Tibial artery (tissue), 4 donors: ENCODE data around the gene PIH1D1.
A peak's percentile ranks its signal among the peaks of the same experiment; 100 is the strongest.
"Not testable (repeated sequence)": the region's sequence is repeated elsewhere in the genome, so short reads cannot be mapped to it uniquely, and the experiment has no call there.

Experiments used
- DNase-seq, 2 donors: peaks; one replicate each; pipeline ENCODE4 v3.0.0-alpha.2; 2019
- H3K27ac ChIP-seq, 2 donors: fragments of 200-600 bp; sonication (generic) in 1 of 2; 1 replicate in 1 of 2; 2 replicates in 1 of 2; pipeline ENCODE4 v1.5.1; 2018 to 2019; ENCODE audit warnings: mild to moderate bottlenecking in 1 of 2
- H3K27me3 ChIP-seq, 2 donors: fragments of 200-600 bp; sonication (generic) in 1 of 2; one replicate each; pipeline versions ENCODE4 v1.5.1 to v1.6.0; 2016 to 2019
- H3K36me3 ChIP-seq, 3 donors: fragments of 200-600 bp; sonication (generic) in 2 of 3; one replicate each; pipeline ENCODE4 v1.5.1; 2016 to 2019; ENCODE audit warnings: mild to moderate bottlenecking in 2 of 3
- H3K4me1 ChIP-seq, 4 donors: fragments of 200-600 bp; sonication (generic) in 2 of 4; 1 replicate in 3 of 4; 2 replicates in 1 of 4; pipeline ENCODE4 v1.5.1; 2016 to 2019
- H3K4me3 ChIP-seq, 2 donors: fragments of 200-600 bp; sonication (generic) in 1 of 2; 1 replicate in 1 of 2; 2 replicates in 1 of 2; pipeline ENCODE4 v1.5.1; 2018 to 2019; ENCODE audit warnings: mild to moderate bottlenecking in 2 of 2
- H3K9me3 ChIP-seq, 3 donors: fragments of 200-600 bp; sonication (generic) in 1 of 3; one replicate each; pipeline ENCODE4 v1.5.1; 2016 to 2019
- intact Hi-C: fragments of 100-400 bp; cut with DNase I; formaldehyde crosslinking; loops from one replicate; pipeline ENCODE4 v1.15.0; 2023; ENCODE audit warnings: low total_unique reads
- TF ChIP-seq, protein P1 (sequence below), 2 experiments: fragments of 200-600 bp in 1 of 2; fragments of 450-650 bp in 1 of 2; IDR thresholded peaks; one replicate each; pipeline ENCODE4 v1.5.1; 2017 to 2019; ENCODE audit warnings: antibody characterized with exemption in 2 of 2, mild to moderate bottlenecking in 1 of 2, moderate library complexity in 1 of 2

PIH1D1 gene

DNA sequence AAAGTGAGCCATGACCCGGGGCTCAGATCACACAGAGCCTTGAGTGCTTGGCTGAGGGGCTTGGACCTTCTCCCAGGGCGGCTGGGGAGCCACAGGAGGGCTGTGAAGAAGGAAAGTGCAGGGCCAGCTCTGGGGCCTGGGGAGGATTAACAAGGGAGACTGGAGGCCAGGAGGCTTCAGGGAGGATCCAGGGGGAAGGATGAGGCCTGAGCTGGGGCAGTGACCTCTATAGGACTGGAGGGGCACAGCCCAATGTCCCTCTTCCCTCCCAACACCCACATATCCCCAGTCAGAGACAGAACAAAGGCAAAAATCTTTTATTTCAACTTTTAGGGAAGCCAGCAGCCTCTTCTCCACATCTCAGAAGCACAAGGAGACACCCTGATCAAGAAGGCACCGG, 5.6 kb downstream of the PIH1D1 start:
- peaks cover 7 to 37% (median 17%) of the 10 kb centered on the region in 3 donors for H3K36me3 ChIP-seq
- H3K4me1 ChIP-seq, result peaks cover 0 to 28% (median 14%) of the 10 kb centered on the region in 4 donors
- no peaks in the 10 kb centered on the region for H3K9me3 ChIP-seq
- H3K4me3 ChIP-seq, result no peak overlapping the region
- no peak overlapping the region for H3K27ac ChIP-seq
- TF ChIP-seq, protein P1, sequence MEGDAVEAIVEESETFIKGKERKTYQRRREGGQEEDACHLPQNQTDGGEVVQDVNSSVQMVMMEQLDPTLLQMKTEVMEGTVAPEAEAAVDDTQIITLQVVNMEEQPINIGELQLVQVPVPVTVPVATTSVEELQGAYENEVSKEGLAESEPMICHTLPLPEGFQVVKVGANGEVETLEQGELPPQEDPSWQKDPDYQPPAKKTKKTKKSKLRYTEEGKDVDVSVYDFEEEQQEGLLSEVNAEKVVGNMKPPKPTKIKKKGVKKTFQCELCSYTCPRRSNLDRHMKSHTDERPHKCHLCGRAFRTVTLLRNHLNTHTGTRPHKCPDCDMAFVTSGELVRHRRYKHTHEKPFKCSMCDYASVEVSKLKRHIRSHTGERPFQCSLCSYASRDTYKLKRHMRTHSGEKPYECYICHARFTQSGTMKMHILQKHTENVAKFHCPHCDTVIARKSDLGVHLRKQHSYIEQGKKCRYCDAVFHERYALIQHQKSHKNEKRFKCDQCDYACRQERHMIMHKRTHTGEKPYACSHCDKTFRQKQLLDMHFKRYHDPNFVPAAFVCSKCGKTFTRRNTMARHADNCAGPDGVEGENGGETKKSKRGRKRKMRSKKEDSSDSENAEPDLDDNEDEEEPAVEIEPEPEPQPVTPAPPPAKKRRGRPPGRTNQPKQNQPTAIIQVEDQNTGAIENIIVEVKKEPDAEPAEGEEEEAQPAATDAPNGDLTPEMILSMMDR (IDR thresholded peaks at IDR 0.05), result no peak
- intact Hi-C loops, result loop anchor here (10.0 kb wide), 1 partner anchor 181 kb away; no protein-coding TSS in a partner anchor
- peaks cover 0 to 16% of the 10 kb centered on the region in 2 donors for H3K27me3 ChIP-seq
- DNase-seq, result no peak

DNA sequence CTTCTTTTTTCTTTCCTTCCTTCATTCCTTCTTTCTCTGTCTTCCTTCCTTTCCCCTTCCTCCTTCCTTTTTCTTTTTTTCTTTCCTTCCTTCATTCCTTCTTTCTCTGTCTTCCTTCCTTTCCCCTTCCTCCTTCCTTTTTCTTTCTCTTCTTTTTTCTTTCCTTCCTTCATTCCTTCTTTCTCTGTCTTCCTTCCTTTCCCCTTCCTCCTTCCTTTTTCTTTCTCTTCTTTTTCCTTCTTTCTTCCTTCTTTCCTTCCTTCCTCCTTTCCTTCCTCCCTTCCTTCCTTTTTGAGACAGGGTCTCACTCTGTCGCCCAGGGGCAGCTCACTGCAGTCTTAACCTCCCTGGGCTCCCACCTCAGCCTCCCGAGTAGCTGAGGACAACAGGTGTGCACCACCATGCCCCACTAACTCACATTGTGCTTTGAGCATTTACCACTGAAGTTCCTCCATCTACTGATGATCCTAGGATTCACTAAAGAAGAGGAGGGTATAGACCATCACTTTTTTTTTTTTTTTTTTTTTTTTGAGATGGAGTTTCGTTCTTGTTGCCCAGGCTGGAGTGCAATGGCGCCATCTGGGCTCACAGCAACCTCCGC, 7.4 kb downstream of the PIH1D1 start:
- peak overlapping the region in 1 of 2 donors; percentile 80 for H3K4me3 ChIP-seq
- H3K4me1 ChIP-seq, result peaks cover 0 to 21% (median 10%) of the 10 kb centered on the region in 4 donors
- DNase-seq, H3K9me3 ChIP-seq: not testable (repeated sequence)
- intact Hi-C loops, result loop anchor here (10.0 kb wide), 1 partner anchor 179 kb away; no protein-coding TSS in a partner anchor
- H3K27ac ChIP-seq, result peak overlapping the region in 1 of 2 donors; percentile 77
- peaks cover 5 to 30% (median 13%) of the 10 kb centered on the region in 3 donors for H3K36me3 ChIP-seq
- peaks cover 0 to 34% of the 10 kb centered on the region in 2 donors for H3K27me3 ChIP-seq

DNA sequence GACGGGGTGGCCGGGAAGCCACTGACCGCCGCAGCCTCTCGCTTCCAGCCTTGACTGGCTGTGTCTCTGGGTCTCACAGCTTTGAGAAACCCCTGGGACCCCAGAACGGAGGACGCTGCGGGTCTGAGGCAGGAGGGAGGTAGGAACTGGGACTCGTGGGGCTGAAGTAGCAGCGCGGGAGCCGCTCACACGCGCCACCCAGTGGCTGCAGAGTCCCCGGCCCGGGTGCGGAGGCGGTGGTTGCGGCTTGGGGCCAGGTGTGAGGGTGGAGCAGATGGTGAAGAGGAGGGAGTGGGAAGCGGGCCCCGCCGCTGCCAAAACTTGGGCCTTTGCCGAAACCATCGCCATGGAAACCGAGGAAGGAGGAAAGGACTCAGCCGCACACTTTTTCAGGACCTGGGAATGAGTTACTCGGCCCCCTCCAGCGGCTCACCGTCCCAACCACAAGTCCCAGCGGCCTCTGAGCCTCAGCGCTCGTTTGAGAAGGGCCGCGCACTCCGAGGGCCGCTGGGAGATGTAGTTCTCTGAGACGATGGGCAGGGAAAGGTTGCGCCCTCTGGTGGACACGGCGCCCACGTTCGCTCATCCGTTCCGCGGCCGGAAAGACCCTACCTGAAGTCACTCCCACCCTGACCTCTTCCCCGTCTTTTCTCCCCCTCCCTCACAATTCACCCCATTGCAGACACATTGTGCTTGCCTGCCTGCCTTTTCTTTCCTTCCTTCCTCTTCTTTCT, 8.1 kb downstream of the PIH1D1 start:
- Histone ChIP-seq H3K27ac (peak overlapping the region; percentile 74 to 77), H3K4me1 (peaks cover 0 to 21% (median 10%) of the 10 kb centered on the region in 4 donors), H3K27me3 (peaks cover 0 to 40% of the 10 kb centered on the region in 2 donors), H3K9me3 (no peaks in the 10 kb centered on the region), H3K4me3 (peak overlapping the region; percentile 57 to 80), H3K36me3 (peaks cover 0 to 23% (median 7%) of the 10 kb centered on the region in 3 donors)
- DNase-seq, result peak; percentile 96 to 97
- intact Hi-C loops, result loop anchor here (2.0 to 10.0 kb wide), 2 partner anchors 51 to 179 kb away; no protein-coding TSS in a partner anchor
- TF ChIP-seq, protein P1 (IDR thresholded peaks at IDR 0.05), result peak; percentile 77 to 85

DNA sequence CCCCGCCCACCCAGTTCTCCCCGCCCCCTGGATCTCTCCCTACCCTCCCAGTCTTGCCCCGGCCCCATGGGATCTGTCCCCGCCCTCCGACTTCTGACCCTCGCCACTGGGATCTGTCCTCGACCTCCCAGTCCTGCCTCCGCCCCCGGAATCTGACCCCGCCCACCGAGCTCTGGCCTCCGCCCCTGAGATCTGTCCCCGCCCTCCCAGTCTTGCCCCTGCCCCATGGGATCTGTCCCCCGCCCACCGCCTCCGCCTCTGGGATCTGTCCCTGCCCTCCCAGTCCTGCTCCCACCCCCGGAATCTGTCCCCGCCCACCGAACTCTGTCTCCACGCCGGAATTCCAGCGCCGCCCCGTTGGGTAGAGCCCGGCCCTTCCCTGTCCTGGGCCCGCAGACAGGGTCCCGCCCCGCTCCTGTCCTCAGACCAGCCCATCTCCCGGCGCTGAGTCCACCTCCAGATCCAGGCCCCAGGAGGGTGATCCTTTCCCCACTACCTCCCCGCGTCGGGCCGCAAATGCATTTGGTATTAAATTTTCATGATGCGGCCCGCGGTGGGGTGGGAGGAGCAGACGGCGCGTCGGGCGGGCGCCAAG, 8.7 kb downstream of the PIH1D1 start:
- TF ChIP-seq, protein P1 (IDR thresholded peaks at IDR 0.05), result no peak
- Histone ChIP-seq H3K4me1 (peaks cover 0 to 21% (median 10%) of the 10 kb centered on the region in 4 donors), H3K9me3 (no peaks in the 10 kb centered on the region), H3K4me3 (peak overlapping the region; percentile 57 to 80), H3K27me3 (peaks cover 0 to 47% of the 10 kb centered on the region in 2 donors), H3K36me3 (peaks cover 0 to 17% (median 7%) of the 10 kb centered on the region in 3 donors), H3K27ac (peak overlapping the region; percentile 74 to 77)
- DNase-seq, result peak; percentile 96 to 97
- intact Hi-C loops, result loop anchor here (2.0 to 10.0 kb wide), 2 partner anchors 50 to 178 kb away; no protein-coding TSS in a partner anchor

DNA sequence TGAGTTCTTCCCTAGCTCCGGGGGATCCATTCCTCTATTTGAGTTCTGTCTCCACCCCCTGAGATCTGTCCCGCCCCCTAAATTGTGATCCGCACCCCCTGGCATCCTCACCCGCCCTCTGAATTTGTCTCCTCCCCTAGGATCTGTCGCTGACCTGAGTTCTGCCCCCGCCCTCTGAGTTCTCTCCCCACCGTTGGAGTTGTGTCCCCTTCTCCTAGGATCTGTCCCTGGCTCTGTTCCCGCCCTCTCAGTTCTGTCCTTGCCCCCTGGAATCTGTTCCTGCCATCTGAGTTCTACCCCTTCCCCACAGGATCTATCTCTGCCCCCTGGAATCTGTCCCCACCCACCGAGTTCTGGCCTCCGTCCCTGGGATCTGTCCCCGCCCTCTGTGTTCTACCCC, 9.3 kb downstream of the PIH1D1 start:
- TF ChIP-seq, protein P1 (IDR thresholded peaks at IDR 0.05), result no peak
- peaks cover 0 to 13% (median 7%) of the 10 kb centered on the region in 3 donors for H3K36me3 ChIP-seq
- H3K9me3 ChIP-seq, result no peaks in the 10 kb centered on the region
- intact Hi-C loops, result loop anchor here (2.0 to 10.0 kb wide), 2 partner anchors 50 to 178 kb away; no protein-coding TSS in a partner anchor
- H3K27me3 ChIP-seq, result peaks cover 0 to 52% of the 10 kb centered on the region in 2 donors
- peaks cover 0 to 21% (median 10%) of the 10 kb centered on the region in 4 donors for H3K4me1 ChIP-seq
- H3K4me3 ChIP-seq, result peak overlapping the region; percentile 57 to 80
- peak overlapping the region; percentile 74 to 77 for H3K27ac ChIP-seq
- DNase-seq, result peak; percentile 69 to 79
